Naive thymus-derived CD8-positive, alpha-beta T cell (primary cell): ENCODE measurements around the gene CC2D1A. TPM values are rescaled to one million over a fixed set of nuclear protein-coding genes. Genes with fewer than 3 reads are reported as not detected.

Experiments used
- ATAC-seq, 2 donors: fragments of 150-1000 bp; cut with Tn5 transposase in 1 of 2; sonication (Bioruptor Pico), chemical (Tn5 transposase) in 1 of 2; 1 replicate in 1 of 2; 2 replicates in 1 of 2; pipeline ENCODE4 v1.10.0; 2021; ENCODE audit warnings: mild to moderate bottlenecking in 2 of 2, moderate library complexity in 2 of 2
- POLR2A ChIA-PET: fragments of 350-600 bp; sonication (Branson Sonifier 250); formaldehyde crosslinking; loops from one replicate; lab custom pipeline; 2021; ENCODE audit warnings: antibody characterized with exemption; lab: Charles Lee
- DNase-seq, 10 donors: peaks; one replicate each; pipeline versions ENCODE4 v3.0.0 to v3.0.0-alpha.2; 2020 to 2022
- H3K27ac Mint-ChIP-seq, 10 donors: one replicate each; pipeline ENCODE4 v1.8.0; 2020 to 2022; ENCODE audit warnings: mild to moderate bottlenecking in 10 of 10, mixed read lengths in 10 of 10, moderate library complexity in 4 of 10, inconsistent platforms in 1 of 10
- H3K27me3 Mint-ChIP-seq, 5 donors: one replicate each; pipeline ENCODE4 v1.8.0; 2021 to 2022; ENCODE audit warnings: mixed read lengths in 5 of 5
- H3K36me3 Mint-ChIP-seq, 3 donors: one replicate each; pipeline ENCODE4 v1.8.0; 2020 to 2022; ENCODE audit warnings: mixed read lengths in 3 of 3, mild to moderate bottlenecking in 2 of 3, inconsistent platforms in 1 of 3
- H3K4me1 Mint-ChIP-seq, 4 donors: one replicate each; pipeline ENCODE4 v1.8.0; 2021 to 2022; ENCODE audit warnings: mixed read lengths in 4 of 4
- H3K4me3 Mint-ChIP-seq, 10 donors: one replicate each; pipeline ENCODE4 v1.8.0; 2020 to 2022; ENCODE audit warnings: mild to moderate bottlenecking in 10 of 10, mixed read lengths in 10 of 10, moderate library complexity in 6 of 10, inconsistent platforms in 1 of 10
- H3K9me3 Mint-ChIP-seq, 9 donors: one replicate each; pipeline ENCODE4 v1.8.0; 2020 to 2022; ENCODE audit warnings: mixed read lengths in 9 of 9, mild to moderate bottlenecking in 3 of 9, inconsistent platforms in 1 of 9, moderate library complexity in 1 of 9
- polyA plus RNA-seq, 3 donors: library from polyadenylated mRNA; unstranded; fragments of 300-500 nt; fragmentation: Illumina TruSeq; gene quantifications; one replicate each; pipeline ENCODE4 v1.2.3, GENCODE V29; 2021
- total RNA-seq, 8 experiments: library from RNA in 2 of 8; stranded (reverse) in 2 of 8; gene quantifications; one replicate each; pipeline ENCODE4 v1.2.3 and lab custom pipeline; 2021 to 2026

The CC2D1A gene
- total and polyA plus RNA-seq, 5 experiments from 2014 or later, result 4.3 to 30.7 (median 10.5) TPM

- Mint-ChIP-seq H3K4me3 (peak overlapping the region in 1 of 10 donors; percentile 57), H3K27ac (peak overlapping the region in 3 of 10 donors; percentile 21 to 92 (median 49)), H3K9me3 (no peaks in the 10 kb centered on the region), H3K36me3 (no peaks in the 10 kb centered on the region), H3K4me1 (peaks cover 3 to 31% (median 26%) of the 10 kb centered on the region in 4 donors), H3K27me3 (no peaks in the 10 kb centered on the region)
- POLR2A ChIA-PET, result no interaction called here
- no peak for DNase-seq
- no peak for ATAC-seq
Measured at GRCh38 chr19:13887517-13887916, 18.5 kb upstream of the CC2D1A start.

- no peaks in the 10 kb centered on the region for H3K36me3 Mint-ChIP-seq
- ATAC-seq (no peak), DNase-seq (no peak)
- peaks cover 3 to 27% (median 19%) of the 10 kb centered on the region in 4 donors for H3K4me1 Mint-ChIP-seq
- H3K27me3 Mint-ChIP-seq, result no peaks in the 10 kb centered on the region
- H3K27ac Mint-ChIP-seq, result peak overlapping the region in 1 of 10 donors; percentile 25
- H3K9me3 Mint-ChIP-seq, result no peaks in the 10 kb centered on the region
- POLR2A ChIA-PET, result no interaction called here
- H3K4me3 Mint-ChIP-seq, result no peak overlapping the region
Measured at GRCh38 chr19:13888281-13888680, 17.7 kb upstream of the CC2D1A start.

- no peaks in the 10 kb centered on the region for H3K36me3 Mint-ChIP-seq
- H3K27ac Mint-ChIP-seq, result peak overlapping the region in 1 of 10 donors; percentile 27
- no peak for ATAC-seq
- H3K4me3 Mint-ChIP-seq, result no peak overlapping the region
- POLR2A ChIA-PET, result no interaction called here
- H3K4me1 Mint-ChIP-seq, result peaks cover 0 to 21% (median 8%) of the 10 kb centered on the region in 4 donors
- DNase-seq, result no peak
- no peaks in the 10 kb centered on the region for H3K9me3 Mint-ChIP-seq
- H3K27me3 Mint-ChIP-seq, result no peaks in the 10 kb centered on the region
Measured at GRCh38 chr19:13890136-13890535, 15.9 kb upstream of the CC2D1A start.

- Mint-ChIP-seq H3K4me1 (no peaks in the 10 kb centered on the region), H3K9me3 (no peaks in the 10 kb centered on the region), H3K27ac (no peak overlapping the region), H3K27me3 (no peaks in the 10 kb centered on the region), H3K36me3 (no peaks in the 10 kb centered on the region), H3K4me3 (no peak overlapping the region)
- POLR2A ChIA-PET, result interaction anchor here (1.2 to 1.3 kb wide), 2 partner anchors 8 to 13 kb away, joined by 3 read pairs; partner anchors contain the start of genes BRME1 and CC2D1A
- ATAC-seq (no peak), DNase-seq (no peak)
Measured at GRCh38 chr19:13892870-13893269, 13.1 kb upstream of the CC2D1A start.

GRCh38 chr19:13894552-13894951, 11.4 kb upstream of the CC2D1A start:
- Mint-ChIP-seq H3K4me1 (no peaks in the 10 kb centered on the region), H3K36me3 (no peaks in the 10 kb centered on the region), H3K27me3 (no peaks in the 10 kb centered on the region), H3K27ac (no peak overlapping the region), H3K9me3 (no peaks in the 10 kb centered on the region), H3K4me3 (no peak overlapping the region)
- POLR2A ChIA-PET, result no interaction called here
- no peak for DNase-seq
- no peak for ATAC-seq

- Mint-ChIP-seq H3K4me1 (no peaks in the 10 kb centered on the region), H3K4me3 (no peak overlapping the region), H3K27ac (no peak overlapping the region), H3K27me3 (no peaks in the 10 kb centered on the region), H3K36me3 (no peaks in the 10 kb centered on the region), H3K9me3 (no peaks in the 10 kb centered on the region)
- POLR2A ChIA-PET, result interaction anchor here (0.6 kb wide), 1 partner anchor 1564 kb away, joined by 4 read pairs; no protein-coding TSS in a partner anchor
- ATAC-seq, result no peak
- DNase-seq, result no peak
Measured at GRCh38 chr19:13896227-13896626, 9.8 kb upstream of the CC2D1A start.

- POLR2A ChIA-PET, result interaction anchor here (0.7 to 1.2 kb wide), 3 partner anchors 53 to 182 kb away, joined by 3 read pairs; no protein-coding TSS in a partner anchor
- Mint-ChIP-seq H3K9me3 (no peaks in the 10 kb centered on the region), H3K36me3 (no peaks in the 10 kb centered on the region), H3K27ac (peak overlapping the region in 1 of 10 donors; percentile 76), H3K4me3 (no peak overlapping the region), H3K4me1 (peaks cover 0 to 5% (median 2%) of the 10 kb centered on the region in 4 donors), H3K27me3 (no peaks in the 10 kb centered on the region)
- ATAC-seq (no peak), DNase-seq (no peak)
Measured at GRCh38 chr19:13899393-13899792, 6.6 kb upstream of the CC2D1A start.

- Mint-ChIP-seq H3K4me3 (no peak overlapping the region), H3K4me1 (peaks cover 0 to 9% (median 4%) of the 10 kb centered on the region in 4 donors), H3K9me3 (no peaks in the 10 kb centered on the region), H3K27me3 (no peaks in the 10 kb centered on the region), H3K27ac (no peak overlapping the region), H3K36me3 (no peaks in the 10 kb centered on the region)
- no peak for DNase-seq
- no peak for ATAC-seq
- POLR2A ChIA-PET, result interaction anchor here (1.0 to 1.2 kb wide), 2 partner anchors 99 to 181 kb away, joined by 3 read pairs; no protein-coding TSS in a partner anchor
Measured at GRCh38 chr19:13899912-13900584, 6.0 kb upstream of the CC2D1A start.

- Mint-ChIP-seq H3K9me3 (no peaks in the 10 kb centered on the region), H3K36me3 (peaks cover 0 to 2% (median 0%) of the 10 kb centered on the region in 3 donors), H3K4me1 (peaks cover 8 to 26% (median 20%) of the 10 kb centered on the region in 4 donors), H3K27me3 (no peaks in the 10 kb centered on the region), H3K27ac (peak overlapping the region in 3 of 10 donors; percentile 5 to 62 (median 11)), H3K4me3 (peak overlapping the region in 1 of 10 donors; percentile 54)
- POLR2A ChIA-PET, result interaction anchor here (1.1 to 1.6 kb wide), 3 partner anchors 20 to 129 kb away, joined by 3 to 7 read pairs (median 6); partner anchors contain the start of gene IL27RA
- DNase-seq, result peak in 3 of 10 donors; percentile 28 to 40 (median 34)
- no peak for ATAC-seq
Measured at GRCh38 chr19:13902993-13903555, 2.9 kb upstream of the CC2D1A start.

GRCh38 chr19:13906521-13906904, 512 bp downstream of the CC2D1A start:
- ATAC-seq, result peak; percentile 43 to 49
- Mint-ChIP-seq H3K36me3 (peaks cover 0 to 19% (median 3%) of the 10 kb centered on the region in 3 donors), H3K4me3 (peak overlapping the region; percentile 75 to 89 (median 82)), H3K4me1 (peaks cover 8 to 26% (median 20%) of the 10 kb centered on the region in 4 donors), H3K27me3 (no peaks in the 10 kb centered on the region), H3K27ac (peak overlapping the region in 9 of 10 donors; percentile 36 to 86 (median 74)), H3K9me3 (no peaks in the 10 kb centered on the region)
- POLR2A ChIA-PET, result interaction anchor here (0.6 to 1.8 kb wide), 5 partner anchors 13 to 125 kb away, joined by 3 to 7 read pairs (median 4); partner anchors contain the start of genes IL27RA and RFX1
- peak in 2 of 10 donors; percentile 31 to 69 for DNase-seq

- Mint-ChIP-seq H3K27me3 (no peaks in the 10 kb centered on the region), H3K4me1 (peaks cover 8 to 26% (median 20%) of the 10 kb centered on the region in 4 donors), H3K9me3 (no peaks in the 10 kb centered on the region), H3K4me3 (peak overlapping the region; percentile 75 to 89 (median 82)), H3K36me3 (peaks cover 0 to 22% (median 6%) of the 10 kb centered on the region in 3 donors), H3K27ac (peak overlapping the region in 9 of 10 donors; percentile 36 to 86 (median 74))
- no peak for DNase-seq
- POLR2A ChIA-PET, result interaction anchor here (0.6 to 1.8 kb wide), 5 partner anchors 14 to 124 kb away, joined by 3 to 7 read pairs (median 4); partner anchors contain the start of genes IL27RA and RFX1
- ATAC-seq, result no peak
Measured at GRCh38 chr19:13906910-13907309, 909 bp downstream of the CC2D1A start.

GRCh38 chr19:13908674-13909073, 2.7 kb downstream of the CC2D1A start:
- Mint-ChIP-seq H3K9me3 (no peaks in the 10 kb centered on the region), H3K36me3 (peaks cover 0 to 33% (median 7%) of the 10 kb centered on the region in 3 donors), H3K4me3 (peak overlapping the region in 1 of 10 donors; percentile 48), H3K27ac (no peak overlapping the region), H3K27me3 (no peaks in the 10 kb centered on the region), H3K4me1 (peaks cover 8 to 22% (median 18%) of the 10 kb centered on the region in 4 donors)
- DNase-seq, result no peak
- POLR2A ChIA-PET, result no interaction called here
- ATAC-seq, result no peak
